ENCODE measurements around the gene ELK3. TPM values are rescaled to one million over a fixed set of nuclear protein-coding genes. Genes with fewer than 3 reads are reported as not detected.

The ELK3 gene
- total and polyA plus RNA-seq, 2 experiments from 2014 or later = 5.5 to 8.3 TPM

DNA sequence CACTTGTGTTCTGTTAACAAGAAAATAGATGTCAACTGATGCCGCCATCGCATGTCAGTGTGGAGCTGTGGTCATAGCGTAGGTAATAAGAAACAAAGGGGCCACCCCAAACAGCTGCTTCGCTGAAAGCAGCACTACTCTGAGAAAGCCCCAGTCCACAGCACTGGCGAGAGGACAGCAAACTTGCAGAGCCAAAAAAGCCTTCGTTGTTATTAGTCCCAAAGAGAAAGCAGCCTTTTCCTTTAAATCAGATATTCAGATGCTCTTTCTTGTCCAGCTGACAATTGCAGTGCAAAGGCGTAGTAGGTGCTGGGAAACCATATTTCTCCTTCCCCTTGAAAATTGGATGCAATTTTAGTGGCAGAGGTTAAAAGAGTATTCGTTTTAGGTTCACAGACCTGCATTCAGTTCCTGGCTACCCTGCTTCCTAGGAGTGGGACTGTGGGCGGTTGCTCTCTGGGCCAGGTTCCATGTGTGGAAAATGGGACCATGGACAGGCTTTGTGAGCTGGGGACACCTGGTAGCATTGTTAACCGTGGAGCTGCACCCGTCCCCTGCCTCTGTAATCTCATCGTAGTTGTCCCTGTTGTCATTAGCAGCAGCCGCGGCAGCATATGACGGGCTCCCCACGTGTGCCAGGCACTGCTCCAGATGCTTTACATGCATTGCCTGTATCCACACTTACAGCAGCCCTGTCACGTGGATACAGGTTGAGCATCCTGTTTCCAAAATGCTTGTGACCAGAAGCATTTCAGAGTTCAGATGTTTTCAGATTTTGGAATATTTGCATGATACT lies 54.2 kb downstream of the ELK3 start (continued):
- TF ChIP-seq, protein P1, sequence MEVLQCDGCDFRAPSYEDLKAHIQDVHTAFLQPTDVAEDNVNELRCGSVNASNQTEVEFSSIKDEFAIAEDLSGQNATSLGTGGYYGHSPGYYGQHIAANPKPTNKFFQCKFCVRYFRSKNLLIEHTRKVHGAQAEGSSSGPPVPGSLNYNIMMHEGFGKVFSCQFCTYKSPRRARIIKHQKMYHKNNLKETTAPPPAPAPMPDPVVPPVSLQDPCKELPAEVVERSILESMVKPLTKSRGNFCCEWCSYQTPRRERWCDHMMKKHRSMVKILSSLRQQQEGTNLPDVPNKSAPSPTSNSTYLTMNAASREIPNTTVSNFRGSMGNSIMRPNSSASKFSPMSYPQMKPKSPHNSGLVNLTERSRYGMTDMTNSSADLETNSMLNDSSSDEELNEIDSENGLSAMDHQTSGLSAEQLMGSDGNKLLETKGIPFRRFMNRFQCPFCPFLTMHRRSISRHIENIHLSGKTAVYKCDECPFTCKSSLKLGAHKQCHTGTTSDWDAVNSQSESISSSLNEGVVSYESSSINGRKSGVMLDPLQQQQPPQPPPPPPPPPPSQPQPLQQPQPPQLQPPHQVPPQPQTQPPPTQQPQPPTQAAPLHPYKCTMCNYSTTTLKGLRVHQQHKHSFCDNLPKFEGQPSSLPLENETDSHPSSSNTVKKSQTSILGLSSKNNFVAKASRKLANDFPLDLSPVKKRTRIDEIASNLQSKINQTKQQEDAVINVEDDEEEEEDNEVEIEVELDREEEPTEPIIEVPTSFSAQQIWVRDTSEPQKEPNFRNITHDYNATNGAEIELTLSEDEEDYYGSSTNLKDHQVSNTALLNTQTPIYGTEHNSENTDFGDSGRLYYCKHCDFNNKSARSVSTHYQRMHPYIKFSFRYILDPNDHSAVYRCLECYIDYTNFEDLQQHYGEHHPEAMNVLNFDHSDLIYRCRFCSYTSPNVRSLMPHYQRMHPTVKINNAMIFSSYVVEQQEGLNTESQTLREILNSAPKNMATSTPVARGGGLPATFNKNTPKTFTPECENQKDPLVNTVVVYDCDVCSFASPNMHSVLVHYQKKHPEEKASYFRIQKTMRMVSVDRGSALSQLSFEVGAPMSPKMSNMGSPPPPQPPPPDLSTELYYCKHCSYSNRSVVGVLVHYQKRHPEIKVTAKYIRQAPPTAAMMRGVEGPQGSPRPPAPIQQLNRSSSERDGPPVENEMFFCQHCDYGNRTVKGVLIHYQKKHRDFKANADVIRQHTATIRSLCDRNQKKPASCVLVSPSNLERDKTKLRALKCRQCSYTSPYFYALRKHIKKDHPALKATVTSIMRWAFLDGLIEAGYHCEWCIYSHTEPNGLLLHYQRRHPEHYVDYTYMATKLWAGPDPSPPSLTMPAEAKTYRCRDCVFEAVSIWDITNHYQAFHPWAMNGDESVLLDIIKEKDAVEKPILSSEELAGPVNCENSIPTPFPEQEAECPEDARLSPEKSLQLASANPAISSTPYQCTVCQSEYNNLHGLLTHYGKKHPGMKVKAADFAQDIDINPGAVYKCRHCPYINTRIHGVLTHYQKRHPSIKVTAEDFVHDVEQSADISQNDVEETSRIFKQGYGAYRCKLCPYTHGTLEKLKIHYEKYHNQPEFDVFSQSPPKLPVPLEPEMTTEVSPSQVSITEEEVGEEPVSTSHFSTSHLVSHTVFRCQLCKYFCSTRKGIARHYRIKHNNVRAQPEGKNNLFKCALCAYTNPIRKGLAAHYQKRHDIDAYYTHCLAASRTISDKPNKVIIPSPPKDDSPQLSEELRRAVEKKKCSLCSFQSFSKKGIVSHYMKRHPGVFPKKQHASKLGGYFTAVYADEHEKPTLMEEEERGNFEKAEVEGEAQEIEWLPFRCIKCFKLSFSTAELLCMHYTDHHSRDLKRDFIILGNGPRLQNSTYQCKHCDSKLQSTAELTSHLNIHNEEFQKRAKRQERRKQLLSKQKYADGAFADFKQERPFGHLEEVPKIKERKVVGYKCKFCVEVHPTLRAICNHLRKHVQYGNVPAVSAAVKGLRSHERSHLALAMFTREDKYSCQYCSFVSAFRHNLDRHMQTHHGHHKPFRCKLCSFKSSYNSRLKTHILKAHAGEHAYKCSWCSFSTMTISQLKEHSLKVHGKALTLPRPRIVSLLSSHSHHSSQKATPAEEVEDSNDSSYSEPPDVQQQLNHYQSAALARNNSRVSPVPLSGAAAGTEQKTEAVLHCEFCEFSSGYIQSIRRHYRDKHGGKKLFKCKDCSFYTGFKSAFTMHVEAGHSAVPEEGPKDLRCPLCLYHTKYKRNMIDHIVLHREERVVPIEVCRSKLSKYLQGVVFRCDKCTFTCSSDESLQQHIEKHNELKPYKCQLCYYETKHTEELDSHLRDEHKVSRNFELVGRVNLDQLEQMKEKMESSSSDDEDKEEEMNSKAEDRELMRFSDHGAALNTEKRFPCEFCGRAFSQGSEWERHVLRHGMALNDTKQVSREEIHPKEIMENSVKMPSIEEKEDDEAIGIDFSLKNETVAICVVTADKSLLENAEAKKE (CRISPR knock-in tag; IDR thresholded peaks at IDR 0.05) = no peak
- TF ChIP-seq JUNB (IDR thresholded peaks at IDR 0.05; ENCODE audit: unreplicated experiment) (no peak), EZH2 (IDR thresholded peaks at IDR 0.05; ENCODE audit: low read depth, unreplicated experiment) (no peak), STAT1 (IDR thresholded peaks at IDR 0.05; ENCODE audit: unreplicated experiment) (no peak), ZNF331 (CRISPR knock-in tag; IDR thresholded peaks at IDR 0.05; ENCODE audit: low read depth) (no peak), ZNF114 (CRISPR knock-in tag; IDR thresholded peaks at IDR 0.05) (no peak), POLR2AphosphoS5 (IDR thresholded peaks at IDR 0.05; ENCODE audit: low read depth) (no peak)
- TF ChIP-seq, protein P2, sequence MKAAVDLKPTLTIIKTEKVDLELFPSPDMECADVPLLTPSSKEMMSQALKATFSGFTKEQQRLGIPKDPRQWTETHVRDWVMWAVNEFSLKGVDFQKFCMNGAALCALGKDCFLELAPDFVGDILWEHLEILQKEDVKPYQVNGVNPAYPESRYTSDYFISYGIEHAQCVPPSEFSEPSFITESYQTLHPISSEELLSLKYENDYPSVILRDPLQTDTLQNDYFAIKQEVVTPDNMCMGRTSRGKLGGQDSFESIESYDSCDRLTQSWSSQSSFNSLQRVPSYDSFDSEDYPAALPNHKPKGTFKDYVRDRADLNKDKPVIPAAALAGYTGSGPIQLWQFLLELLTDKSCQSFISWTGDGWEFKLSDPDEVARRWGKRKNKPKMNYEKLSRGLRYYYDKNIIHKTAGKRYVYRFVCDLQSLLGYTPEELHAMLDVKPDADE (IDR thresholded peaks at IDR 0.05) = no peak

Measured in GM23338 (cell line).